ENCODE measurements around the gene STRBP. TPM values are rescaled to one million over a fixed set of nuclear protein-coding genes. Genes with fewer than 3 reads are reported as not detected.

Gene STRBP
- total and polyA plus RNA-seq, 9 of the 15 experiments (the other 6 are each of a cell fraction or from before 2014, with no cell fraction given): 27.7 to 84.0 (median 70.2) TPM

DNA sequence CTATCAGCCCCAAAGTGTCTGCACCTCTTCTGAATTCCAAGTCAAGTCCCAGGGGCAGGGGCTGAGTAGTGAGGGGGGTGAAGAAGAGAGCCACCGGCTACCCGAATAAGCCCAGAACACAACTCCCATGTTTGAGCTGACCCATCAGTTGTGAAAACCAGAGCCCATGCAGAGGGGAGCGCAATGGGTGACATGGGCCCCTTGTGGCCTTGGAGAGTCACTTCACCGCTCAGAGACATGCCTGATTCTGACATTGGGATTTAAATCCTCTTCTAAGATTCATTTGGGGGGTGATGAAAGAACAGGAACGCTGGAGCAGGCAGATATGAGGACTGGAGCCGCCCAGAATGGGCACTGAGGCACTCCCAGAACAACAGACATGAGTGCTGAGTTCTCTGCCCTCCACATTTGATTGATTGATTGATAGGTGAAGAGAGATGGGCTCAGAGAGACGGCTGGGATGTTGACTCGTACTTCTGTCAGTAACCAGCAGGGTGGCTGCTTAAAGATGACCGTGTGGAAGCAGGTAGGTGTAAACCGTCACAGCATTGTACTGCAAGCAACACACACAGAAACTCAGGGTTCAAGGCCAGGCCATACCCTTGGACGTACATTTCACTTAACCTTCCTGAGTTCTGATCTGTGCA, 160.6 kb downstream of the STRBP start (continued):
- TF ChIP-seq, protein P1, sequence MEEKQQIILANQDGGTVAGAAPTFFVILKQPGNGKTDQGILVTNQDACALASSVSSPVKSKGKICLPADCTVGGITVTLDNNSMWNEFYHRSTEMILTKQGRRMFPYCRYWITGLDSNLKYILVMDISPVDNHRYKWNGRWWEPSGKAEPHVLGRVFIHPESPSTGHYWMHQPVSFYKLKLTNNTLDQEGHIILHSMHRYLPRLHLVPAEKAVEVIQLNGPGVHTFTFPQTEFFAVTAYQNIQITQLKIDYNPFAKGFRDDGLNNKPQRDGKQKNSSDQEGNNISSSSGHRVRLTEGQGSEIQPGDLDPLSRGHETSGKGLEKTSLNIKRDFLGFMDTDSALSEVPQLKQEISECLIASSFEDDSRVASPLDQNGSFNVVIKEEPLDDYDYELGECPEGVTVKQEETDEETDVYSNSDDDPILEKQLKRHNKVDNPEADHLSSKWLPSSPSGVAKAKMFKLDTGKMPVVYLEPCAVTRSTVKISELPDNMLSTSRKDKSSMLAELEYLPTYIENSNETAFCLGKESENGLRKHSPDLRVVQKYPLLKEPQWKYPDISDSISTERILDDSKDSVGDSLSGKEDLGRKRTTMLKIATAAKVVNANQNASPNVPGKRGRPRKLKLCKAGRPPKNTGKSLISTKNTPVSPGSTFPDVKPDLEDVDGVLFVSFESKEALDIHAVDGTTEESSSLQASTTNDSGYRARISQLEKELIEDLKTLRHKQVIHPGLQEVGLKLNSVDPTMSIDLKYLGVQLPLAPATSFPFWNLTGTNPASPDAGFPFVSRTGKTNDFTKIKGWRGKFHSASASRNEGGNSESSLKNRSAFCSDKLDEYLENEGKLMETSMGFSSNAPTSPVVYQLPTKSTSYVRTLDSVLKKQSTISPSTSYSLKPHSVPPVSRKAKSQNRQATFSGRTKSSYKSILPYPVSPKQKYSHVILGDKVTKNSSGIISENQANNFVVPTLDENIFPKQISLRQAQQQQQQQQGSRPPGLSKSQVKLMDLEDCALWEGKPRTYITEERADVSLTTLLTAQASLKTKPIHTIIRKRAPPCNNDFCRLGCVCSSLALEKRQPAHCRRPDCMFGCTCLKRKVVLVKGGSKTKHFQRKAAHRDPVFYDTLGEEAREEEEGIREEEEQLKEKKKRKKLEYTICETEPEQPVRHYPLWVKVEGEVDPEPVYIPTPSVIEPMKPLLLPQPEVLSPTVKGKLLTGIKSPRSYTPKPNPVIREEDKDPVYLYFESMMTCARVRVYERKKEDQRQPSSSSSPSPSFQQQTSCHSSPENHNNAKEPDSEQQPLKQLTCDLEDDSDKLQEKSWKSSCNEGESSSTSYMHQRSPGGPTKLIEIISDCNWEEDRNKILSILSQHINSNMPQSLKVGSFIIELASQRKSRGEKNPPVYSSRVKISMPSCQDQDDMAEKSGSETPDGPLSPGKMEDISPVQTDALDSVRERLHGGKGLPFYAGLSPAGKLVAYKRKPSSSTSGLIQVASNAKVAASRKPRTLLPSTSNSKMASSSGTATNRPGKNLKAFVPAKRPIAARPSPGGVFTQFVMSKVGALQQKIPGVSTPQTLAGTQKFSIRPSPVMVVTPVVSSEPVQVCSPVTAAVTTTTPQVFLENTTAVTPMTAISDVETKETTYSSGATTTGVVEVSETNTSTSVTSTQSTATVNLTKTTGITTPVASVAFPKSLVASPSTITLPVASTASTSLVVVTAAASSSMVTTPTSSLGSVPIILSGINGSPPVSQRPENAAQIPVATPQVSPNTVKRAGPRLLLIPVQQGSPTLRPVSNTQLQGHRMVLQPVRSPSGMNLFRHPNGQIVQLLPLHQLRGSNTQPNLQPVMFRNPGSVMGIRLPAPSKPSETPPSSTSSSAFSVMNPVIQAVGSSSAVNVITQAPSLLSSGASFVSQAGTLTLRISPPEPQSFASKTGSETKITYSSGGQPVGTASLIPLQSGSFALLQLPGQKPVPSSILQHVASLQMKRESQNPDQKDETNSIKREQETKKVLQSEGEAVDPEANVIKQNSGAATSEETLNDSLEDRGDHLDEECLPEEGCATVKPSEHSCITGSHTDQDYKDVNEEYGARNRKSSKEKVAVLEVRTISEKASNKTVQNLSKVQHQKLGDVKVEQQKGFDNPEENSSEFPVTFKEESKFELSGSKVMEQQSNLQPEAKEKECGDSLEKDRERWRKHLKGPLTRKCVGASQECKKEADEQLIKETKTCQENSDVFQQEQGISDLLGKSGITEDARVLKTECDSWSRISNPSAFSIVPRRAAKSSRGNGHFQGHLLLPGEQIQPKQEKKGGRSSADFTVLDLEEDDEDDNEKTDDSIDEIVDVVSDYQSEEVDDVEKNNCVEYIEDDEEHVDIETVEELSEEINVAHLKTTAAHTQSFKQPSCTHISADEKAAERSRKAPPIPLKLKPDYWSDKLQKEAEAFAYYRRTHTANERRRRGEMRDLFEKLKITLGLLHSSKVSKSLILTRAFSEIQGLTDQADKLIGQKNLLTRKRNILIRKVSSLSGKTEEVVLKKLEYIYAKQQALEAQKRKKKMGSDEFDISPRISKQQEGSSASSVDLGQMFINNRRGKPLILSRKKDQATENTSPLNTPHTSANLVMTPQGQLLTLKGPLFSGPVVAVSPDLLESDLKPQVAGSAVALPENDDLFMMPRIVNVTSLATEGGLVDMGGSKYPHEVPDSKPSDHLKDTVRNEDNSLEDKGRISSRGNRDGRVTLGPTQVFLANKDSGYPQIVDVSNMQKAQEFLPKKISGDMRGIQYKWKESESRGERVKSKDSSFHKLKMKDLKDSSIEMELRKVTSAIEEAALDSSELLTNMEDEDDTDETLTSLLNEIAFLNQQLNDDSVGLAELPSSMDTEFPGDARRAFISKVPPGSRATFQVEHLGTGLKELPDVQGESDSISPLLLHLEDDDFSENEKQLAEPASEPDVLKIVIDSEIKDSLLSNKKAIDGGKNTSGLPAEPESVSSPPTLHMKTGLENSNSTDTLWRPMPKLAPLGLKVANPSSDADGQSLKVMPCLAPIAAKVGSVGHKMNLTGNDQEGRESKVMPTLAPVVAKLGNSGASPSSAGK (IDR thresholded peaks at IDR 0.05): no peak
- TF ChIP-seq HDGF (IDR thresholded peaks at IDR 0.05) (no peak), ZNF316 (IDR thresholded peaks at IDR 0.05) (no peak)
- TF ChIP-seq, protein P2, sequence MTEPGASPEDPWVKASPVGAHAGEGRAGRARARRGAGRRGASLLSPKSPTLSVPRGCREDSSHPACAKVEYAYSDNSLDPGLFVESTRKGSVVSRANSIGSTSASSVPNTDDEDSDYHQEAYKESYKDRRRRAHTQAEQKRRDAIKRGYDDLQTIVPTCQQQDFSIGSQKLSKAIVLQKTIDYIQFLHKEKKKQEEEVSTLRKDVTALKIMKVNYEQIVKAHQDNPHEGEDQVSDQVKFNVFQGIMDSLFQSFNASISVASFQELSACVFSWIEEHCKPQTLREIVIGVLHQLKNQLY (CRISPR knock-in tag; conservative IDR thresholded peaks at IDR 0.05): no peak
- TF ChIP-seq, protein P3, sequence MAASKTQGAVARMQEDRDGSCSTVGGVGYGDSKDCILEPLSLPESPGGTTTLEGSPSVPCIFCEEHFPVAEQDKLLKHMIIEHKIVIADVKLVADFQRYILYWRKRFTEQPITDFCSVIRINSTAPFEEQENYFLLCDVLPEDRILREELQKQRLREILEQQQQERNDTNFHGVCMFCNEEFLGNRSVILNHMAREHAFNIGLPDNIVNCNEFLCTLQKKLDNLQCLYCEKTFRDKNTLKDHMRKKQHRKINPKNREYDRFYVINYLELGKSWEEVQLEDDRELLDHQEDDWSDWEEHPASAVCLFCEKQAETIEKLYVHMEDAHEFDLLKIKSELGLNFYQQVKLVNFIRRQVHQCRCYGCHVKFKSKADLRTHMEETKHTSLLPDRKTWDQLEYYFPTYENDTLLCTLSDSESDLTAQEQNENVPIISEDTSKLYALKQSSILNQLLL (CRISPR knock-in tag; IDR thresholded peaks at IDR 0.05; ENCODE audit: borderline replicate concordance): no peak
- TF ChIP-seq, protein P4, sequence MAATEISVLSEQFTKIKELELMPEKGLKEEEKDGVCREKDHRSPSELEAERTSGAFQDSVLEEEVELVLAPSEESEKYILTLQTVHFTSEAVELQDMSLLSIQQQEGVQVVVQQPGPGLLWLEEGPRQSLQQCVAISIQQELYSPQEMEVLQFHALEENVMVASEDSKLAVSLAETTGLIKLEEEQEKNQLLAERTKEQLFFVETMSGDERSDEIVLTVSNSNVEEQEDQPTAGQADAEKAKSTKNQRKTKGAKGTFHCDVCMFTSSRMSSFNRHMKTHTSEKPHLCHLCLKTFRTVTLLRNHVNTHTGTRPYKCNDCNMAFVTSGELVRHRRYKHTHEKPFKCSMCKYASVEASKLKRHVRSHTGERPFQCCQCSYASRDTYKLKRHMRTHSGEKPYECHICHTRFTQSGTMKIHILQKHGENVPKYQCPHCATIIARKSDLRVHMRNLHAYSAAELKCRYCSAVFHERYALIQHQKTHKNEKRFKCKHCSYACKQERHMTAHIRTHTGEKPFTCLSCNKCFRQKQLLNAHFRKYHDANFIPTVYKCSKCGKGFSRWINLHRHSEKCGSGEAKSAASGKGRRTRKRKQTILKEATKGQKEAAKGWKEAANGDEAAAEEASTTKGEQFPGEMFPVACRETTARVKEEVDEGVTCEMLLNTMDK (IDR thresholded peaks at IDR 0.05; ENCODE audit: borderline replicate concordance, insufficient read depth, low read depth, low read length, poor library complexity, severe bottlenecking): peak; percentile 22
- TF ChIP-seq, protein P5, sequence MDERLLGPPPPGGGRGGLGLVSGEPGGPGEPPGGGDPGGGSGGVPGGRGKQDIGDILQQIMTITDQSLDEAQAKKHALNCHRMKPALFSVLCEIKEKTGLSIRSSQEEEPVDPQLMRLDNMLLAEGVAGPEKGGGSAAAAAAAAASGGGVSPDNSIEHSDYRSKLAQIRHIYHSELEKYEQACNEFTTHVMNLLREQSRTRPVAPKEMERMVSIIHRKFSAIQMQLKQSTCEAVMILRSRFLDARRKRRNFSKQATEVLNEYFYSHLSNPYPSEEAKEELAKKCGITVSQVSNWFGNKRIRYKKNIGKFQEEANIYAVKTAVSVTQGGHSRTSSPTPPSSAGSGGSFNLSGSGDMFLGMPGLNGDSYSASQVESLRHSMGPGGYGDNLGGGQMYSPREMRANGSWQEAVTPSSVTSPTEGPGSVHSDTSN (CRISPR knock-in tag; IDR thresholded peaks at IDR 0.05; ENCODE audit: low read depth): no peak
- TF ChIP-seq, protein P5 (tag; conservative IDR thresholded peaks at IDR 0.05; ENCODE audit: low read depth): peak; percentile 69

All from K562 (cell line).